GM12875 (cell line): Measurements from ENCODE around the gene FAAH2.
"Not testable (repeated sequence)": the region's sequence is repeated elsewhere in the genome, so short reads cannot be mapped to it uniquely, and the experiment has no call there.

Experiments
- H3K4me3 ChIP-seq: one replicate; pipeline ENCODE4 v1.5.1; 2011; ENCODE audit warnings: low read depth, low read length, control low read depth
- CTCF ChIP-seq: IDR thresholded peaks from 2 replicates; pipeline ENCODE4 v1.5.1; 2011; ENCODE audit warnings: low read depth, mild to moderate bottlenecking, control low read depth, inconsistent platforms, low read length, moderate library complexity, borderline replicate concordance; ENCODE audit not compliant: insufficient read depth

The FAAH2 gene

DNA sequence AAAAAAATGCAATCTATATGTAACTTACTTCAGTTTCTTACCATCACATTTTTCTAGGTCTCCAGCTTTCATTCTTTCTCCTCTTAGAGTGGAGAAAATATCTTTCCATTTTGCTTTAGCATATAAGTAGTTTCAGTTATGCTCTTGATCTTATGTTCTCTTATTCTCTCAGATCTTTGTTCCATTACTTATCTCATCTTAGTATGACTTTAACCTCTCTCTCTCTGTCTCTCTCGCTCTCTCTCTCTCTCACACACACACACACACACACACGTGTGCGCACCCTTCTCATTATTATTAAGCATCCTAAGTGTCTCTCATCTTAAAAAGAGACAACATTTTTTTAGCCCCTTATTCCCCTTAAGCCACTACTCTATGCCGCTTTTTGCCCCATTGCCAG is 92.8 kb downstream of the FAAH2 start:
- no peak overlapping the region for H3K4me3 ChIP-seq
- no peak for TF ChIP-seq CTCF

- TF ChIP-seq CTCF: no peak
- no peak overlapping the region for H3K4me3 ChIP-seq
Measured at GRCh38 chrX:57380026-57380796, 93.7 kb downstream of the FAAH2 start.

DNA sequence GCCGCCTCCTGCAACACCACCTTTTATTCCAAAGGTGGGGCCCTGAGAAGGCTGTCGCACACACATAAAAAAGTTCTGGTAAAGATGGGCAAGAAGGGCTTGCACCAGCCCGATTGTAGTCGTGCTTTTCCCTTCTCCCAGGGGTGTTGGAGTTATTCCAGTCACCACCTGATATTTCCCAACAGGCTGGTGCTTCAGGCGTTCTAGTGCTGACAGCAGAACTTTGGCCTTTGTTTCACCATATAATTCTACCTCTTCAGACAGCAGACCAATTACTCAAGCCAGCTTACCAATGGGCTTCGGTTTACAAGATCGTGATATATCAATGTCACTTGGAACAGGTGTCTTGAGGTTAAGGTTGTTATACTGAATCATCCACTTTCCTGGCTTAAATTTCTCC is 107.7 kb downstream of the FAAH2 start:
- H3K4me3 ChIP-seq: not testable (repeated sequence)

GRCh38 chrX:57403191-57403590 is 116.7 kb downstream of the FAAH2 start:
- not testable (repeated sequence) for H3K4me3 ChIP-seq

GRCh38 chrX:57406149-57406548 is 119.6 kb downstream of the FAAH2 start:
- TF ChIP-seq CTCF: no peak
- no peak overlapping the region for H3K4me3 ChIP-seq

DNA sequence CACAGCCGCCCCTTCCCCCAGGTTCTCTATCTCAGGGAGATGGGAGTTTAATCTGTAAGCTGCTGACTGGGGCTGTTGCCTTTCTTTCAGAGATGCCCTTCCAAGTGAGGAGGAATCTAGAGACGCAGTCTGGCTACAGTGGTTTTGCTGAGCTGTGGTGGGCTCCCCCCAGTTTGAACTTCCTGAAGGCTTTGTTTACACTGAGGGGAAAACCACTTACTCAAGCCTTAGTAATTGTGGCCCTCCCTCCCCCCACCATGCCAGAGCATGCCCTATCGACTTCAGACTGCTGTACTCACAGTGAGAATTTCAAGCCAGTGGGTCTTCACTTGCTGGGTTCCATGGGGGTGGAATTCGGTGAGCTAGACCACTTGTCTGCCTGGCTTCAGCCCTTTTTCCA is 131.3 kb downstream of the FAAH2 start:
- no peak overlapping the region for H3K4me3 ChIP-seq
- TF ChIP-seq CTCF: no peak

GRCh38 chrX:57422289-57422688 is 135.8 kb downstream of the FAAH2 start:
- TF ChIP-seq CTCF: no peak
- no peak overlapping the region for H3K4me3 ChIP-seq

- TF ChIP-seq CTCF: no peak
- H3K4me3 ChIP-seq: no peak overlapping the region
Measured at GRCh38 chrX:57422790-57423189, 136.3 kb downstream of the FAAH2 start.
